Glomerular endothelial cell (primary cell): Measurements from ENCODE around the gene CDIPT. TPM values are rescaled to one million over a fixed set of nuclear protein-coding genes. Genes with fewer than 3 reads are reported as not detected.

Source experiments
- DNase-seq: peaks from one replicate; pipeline ENCODE4 v3.0.0-alpha.2; 2011; ENCODE audit warnings: low read depth, low spot score; ENCODE audit errors: extremely low read depth
- total RNA-seq: library from RNA; depleted of rRNA; stranded (reverse); fragments of >200 nt; gene quantifications from 2 replicates; pipeline ENCODE4 v1.2.3, GENCODE V29; 2015

The CDIPT gene
- total RNA-seq, 1 donor from 2014 or later, result 90.4 TPM

DNA sequence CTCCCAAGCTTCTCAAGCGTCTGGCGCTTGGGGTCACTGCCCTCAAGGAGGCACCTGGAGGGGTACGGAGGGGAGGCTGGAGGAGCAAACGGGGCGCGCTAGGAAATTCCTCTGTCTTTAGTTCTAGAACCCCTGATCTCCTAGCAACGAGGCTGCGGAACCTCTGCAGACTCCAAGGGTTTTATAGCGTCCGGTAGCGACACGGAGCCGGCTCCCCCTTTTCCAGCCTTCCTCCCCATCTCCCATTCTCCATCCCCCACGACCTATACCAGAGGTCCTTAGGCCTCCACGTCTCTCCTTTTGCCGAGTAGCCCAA, 601 bp upstream of the CDIPT start:
- no peak for DNase-seq

DNA sequence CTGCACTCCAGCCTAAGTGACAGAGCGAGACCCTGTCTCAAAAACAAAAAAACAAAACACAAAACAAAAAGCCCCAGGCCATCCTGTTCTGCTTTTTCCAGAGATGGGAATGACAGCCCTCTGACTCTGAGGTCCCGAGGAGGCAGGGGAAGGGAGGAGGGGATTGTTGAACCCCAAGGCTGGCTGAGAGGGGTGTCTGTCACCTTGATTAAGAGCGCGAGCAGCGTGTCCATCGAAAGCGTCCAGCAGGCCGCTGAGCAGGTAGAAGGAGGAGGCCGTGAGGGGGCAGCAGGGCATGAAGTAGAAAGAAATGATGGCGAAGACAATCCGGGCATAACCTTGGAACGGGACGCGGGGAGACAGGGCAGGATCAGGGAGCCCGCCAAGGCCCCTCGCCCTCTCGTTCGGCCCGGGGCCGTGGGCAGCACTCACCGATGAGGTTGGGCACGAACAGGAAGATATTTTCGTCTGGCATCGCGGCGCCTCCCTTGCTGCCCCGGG, 593 bp downstream of the CDIPT start:
- DNase-seq, result no peak

DNA sequence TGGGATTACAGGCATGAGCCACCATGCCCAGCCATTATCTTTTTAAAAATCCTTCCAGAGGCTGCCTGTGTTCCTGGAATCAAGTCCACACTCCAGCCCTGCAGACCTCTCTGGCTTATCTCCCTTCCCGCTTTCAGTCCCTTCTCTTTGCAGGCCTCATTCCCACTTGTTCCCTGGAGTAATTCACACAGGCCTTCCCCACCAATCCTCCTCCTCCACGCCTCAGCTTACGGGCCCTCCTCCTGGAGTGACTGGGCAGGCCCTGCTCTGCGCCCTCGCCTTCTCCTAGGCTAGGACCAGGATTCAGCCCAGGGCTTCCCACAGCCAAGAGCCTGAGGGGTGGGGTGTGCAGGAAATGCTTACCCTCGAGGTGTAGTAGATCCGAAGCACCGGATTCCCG, 2.8 kb downstream of the CDIPT start:
- DNase-seq, result no peak

DNA sequence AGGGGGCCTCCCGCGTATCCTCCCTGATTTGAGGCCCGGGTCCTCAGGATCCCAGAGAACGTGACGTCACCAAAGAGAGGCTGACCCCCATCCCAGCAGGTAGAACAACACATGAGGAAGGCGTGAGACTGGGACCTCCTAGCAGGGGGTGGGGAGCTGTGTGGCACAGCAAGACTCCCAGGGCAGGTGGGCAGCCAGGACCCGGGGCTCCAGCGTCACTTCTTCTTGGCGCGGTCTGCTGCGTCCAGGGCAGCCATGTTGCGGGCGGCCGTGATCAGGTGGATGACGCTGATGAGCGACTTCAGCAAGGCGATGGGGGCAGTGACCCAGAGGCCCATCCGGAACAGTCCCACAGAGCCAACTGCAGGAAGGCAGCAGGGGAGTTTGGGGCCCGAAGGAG, 4.1 kb downstream of the CDIPT start:
- DNase-seq, result no peak

DNA sequence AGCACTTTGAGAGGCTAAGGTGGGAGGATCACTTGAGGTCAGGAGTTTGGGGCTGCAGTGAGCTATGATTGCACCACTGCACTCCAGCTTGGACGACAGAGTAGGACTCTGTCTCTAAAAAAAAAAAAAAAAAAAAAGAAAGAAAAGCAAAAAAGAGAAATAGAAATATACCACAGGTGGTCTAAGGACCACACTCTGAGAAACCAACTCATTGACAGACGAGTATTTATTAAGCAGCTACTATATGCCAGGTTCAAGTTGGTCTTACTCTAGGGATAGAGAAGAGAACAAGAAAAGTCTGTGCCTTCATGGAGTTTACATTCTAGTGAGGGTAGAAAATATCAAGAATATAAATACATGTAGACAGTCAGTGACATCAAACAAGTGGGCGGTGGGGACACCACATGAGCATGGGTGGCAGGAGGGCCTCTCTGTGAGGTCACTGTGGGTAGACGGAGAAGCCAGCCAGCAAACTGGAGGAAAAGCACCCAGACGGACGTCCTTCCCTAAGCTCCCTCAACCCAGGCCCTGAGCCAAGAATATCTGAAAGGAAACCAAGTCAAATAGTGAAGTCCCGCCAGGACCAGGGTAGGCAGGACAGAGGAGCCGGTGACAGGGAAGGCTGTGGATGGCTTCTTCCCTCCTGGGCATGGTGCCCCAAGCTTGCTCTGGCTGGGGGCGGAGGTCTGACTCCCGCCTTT, 4.7 kb downstream of the CDIPT start:
- no peak for DNase-seq

DNA sequence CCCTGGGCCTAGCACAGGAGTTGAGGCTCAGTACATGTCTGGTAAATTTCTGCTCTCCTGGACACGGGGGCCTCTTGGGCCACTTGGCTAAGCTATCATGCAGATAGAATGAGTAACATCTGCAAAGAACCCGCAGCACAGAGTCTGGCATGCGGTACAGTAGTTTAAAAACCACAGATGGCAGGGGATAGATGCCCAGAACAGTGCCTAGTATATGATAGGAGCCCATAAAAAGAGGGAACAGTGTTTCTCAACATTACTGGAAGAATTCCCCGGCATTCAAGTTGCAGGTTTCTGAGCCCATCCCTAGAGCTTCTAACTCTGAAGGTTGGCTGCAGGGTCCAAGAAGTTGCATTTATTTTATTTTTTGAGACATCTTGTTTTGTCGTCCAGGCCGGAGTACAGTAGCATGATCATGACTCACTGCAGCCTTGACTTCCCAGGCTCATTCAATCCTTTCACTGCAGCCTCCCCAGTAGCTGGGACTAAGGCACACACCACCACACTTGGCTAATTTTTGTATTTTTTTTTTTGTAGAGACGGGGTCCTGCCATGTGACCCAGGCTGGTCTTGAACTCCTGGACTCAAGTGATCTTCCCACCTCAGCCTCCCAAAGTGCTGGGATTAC, 5.8 kb downstream of the CDIPT start:
- DNase-seq, result no peak

DNA sequence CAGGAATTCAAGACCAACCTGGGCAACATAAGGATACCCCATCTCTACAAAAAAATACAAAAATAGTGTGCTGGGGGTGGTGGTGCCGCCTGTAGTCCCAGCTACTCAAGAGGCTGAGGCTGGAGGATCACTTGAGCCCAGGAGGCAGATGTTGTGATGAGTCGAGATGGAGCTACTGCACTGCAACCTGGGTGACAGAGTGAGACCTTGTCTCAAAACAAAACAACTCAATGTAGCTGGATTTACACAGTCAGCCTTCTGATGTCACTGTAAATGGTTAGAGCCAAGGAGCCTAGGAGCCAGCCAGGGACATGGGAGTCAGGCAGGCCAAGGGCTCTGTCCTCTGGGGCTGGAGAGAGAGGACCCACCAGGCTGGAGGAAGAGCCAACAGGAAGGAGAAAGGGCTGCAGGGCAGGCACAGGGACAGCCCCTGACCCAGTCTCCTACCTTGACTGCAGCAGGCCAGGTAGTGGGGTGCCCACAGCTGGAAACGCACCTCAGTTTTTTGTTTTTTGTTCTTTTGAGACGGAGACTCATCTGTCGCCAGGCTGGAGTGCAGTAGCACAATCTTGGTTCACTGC, 8.4 kb downstream of the CDIPT start:
- no peak for DNase-seq

DNA sequence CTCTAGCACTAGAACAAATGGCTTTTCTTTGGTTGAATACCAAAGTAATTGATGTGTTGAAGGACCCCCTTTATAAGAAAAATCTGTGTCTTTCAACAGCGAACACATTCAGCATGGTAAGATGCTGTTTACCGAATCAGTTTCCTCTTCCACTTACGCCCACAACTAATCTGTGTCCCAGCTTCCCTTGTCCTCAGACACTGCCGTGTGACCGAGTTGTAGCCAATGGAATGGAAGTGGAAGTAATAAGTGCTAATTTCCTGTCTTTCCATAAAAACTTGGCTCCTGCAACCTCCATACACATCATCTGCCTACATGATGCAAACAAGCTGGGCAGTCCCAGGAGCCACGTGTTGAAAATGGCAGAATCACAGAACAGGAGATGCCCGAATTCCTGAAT, 10.4 kb downstream of the CDIPT start:
- peak; percentile 39 for DNase-seq

DNA sequence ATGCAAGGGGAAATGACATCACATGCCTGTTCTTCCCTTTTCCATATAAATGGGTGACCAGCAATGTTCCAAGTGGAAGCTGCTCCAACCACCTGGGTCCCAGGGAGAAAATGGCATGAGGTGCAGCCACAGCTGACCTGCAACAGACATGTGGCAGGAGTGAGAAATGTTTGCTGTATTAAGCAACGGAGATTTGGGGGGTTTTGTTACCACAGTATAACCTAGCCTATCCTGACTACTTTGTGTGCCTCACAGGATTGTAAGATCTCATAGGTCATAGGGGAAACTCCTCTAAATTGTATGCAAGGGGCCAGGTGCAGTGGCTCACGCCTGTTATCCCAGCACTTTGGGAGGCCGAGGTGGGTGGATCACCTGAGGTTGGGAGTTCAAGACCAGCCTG, 12.0 kb downstream of the CDIPT start:
- DNase-seq, result no peak

DNA sequence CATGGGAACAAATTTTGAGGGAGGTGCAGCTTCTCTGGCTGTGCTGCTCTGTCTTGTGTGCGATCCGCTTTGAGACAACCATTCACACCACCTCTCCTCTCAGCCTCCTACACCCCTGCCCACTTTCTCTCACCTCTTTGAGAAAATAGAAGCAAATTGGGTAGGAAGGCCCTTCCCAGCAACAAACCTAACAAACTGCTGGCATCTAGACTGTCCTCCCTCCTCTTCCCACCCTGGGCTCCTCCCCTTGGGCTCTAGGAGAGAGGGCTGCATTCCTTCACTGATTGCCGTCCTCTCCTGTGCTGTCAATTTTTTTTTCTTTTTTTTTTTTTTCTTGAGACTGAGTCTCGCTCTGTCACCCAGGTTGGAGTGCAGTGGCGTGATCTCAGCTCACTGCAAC, 13.5 kb downstream of the CDIPT start:
- no peak for DNase-seq

DNA sequence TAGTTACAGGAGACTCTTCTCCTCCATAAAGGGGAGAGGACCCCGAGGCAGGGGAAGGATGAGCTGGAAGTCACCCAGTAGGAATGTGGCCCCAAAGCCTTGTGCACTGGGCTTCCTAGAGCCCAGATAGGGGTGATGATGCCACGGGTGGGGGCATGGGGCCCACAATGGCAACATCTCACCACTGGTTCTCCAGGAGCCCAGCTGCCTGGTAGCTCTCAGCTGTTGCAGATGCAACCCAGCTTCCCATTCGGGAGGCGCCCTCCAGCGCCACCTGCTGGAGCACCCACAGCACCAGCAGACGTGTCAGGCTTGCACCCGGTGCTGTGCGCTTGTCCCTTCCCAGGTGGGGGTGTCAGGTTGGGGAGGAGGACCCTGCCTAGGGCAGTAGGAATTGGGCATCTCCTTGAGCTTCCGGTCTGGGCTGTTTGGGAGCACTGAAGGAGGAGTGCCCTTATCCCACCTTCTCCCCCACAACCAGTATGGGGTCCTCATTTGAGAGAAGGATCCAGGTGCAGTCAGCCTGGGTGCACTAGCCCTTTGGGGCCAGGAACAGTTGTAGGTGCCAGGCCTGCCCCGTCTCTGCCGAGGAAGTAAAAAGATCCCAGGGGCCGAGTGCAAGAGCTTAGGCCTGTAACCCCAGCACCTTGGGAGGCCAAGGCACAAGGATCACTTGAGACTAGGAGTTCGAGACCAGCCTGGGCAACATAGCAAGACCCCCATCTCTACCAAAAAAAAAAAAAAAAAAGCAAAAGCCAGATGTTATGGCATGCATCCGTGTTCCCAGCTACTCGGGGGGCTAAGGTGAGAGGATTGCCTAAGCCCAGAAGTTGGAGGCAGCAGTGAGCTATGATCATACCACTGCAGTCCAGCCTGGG, 14.4 kb downstream of the CDIPT start:
- DNase-seq, result no peak

DNA sequence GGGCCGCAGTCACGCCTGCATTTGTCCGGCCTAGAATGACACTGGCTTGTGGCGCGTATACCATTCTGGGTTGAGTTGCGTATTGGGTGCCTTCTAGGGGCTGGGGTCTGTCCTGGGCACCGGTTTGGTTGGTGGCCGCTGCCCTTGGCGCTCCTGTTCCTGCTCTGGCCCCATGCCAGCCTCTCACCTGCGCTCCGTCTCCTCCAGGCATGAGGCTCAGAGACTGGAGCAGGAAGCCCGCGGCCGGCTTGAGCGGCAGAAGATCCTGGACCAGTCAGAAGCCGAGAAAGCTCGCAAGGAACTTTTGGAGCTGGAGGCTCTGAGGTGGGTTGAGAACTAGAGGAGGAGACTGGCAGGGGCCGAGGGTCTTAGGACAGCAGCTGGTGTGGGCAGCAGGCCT, 17.4 kb downstream of the CDIPT start:
- no peak for DNase-seq

DNA sequence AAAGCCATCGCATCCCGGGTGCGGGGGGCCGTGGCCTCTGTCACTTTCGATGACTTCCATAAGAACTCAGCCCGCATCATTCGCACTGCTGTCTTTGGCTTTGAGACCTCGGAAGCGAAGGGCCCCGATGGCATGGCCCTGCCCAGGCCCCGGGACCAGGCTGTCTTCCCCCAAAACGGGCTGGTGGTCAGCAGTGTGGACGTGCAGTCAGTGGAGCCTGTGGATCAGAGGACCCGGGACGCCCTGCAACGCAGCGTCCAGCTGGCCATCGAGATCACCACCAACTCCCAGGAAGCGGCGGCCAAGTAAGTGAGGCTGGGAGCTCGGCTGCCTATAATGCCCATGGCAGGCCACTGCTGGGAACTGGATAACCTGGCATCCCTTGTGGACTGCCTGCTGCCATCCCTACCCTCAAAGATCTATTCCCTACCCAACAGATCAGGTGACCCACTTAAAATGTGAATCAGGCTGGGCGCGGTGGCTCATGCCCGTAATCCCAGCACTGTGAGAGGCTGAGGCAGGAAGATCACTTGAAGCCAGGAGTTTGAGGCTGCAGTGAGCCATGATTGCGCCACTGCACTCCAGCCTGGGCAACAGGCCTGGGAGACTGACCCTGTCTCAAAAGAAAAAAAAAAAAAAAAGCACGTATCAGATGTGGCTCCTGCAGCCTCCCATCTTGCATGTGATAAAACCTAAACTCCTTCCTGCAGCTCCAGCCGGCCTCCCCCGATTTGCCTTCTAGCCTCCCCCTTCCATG, 18.3 kb downstream of the CDIPT start:
- no peak for DNase-seq

DNA sequence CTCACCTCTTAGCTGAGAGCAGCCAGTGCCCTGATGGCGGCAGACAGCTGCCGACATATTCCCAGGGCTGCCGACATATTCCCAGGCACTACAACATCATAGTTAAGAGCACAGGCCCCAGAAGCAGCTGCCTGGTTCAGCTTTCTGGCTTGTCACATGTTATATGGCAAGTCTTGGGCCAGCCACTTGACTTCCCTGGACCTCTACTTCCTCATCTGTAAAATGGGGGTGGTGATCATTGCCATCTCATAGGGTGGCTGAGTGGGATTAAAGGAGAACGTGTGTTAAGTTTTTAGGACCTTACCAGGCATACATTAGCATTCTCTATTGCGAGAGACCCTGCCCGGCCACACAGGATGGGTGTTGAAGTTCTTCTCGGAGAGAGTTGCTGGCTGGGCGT, 19.1 kb downstream of the CDIPT start:
- DNase-seq, result no peak

DNA sequence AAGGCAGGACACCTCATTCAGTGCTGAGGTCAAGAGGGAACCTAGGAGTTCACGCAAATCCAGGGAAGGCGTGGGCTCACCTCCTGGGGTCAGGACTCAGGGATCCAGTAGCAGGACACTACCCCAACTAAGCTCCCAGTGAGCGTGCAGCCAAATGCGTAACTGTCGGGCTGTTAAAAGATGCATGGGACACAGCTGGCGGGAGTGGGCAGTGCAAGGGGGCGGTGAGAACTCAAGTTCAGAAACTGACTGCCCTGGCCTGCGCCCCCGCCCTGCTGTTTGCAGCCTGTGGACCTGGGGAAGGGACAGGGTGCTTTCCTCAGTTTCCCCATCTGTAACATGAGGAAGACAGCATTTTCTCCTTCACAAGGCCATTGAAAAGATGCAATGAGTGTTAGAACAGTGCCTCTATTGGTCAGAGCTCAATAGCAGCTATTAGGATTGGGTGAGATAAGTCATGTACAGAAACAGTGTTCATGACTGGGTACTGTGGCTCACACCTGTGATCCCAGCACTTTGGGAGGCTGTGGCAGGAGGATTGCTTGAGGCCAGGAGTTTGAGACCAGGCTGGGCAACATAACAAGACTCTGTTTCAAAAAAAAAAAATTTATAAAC, 20.2 kb downstream of the CDIPT start:
- no peak for DNase-seq

DNA sequence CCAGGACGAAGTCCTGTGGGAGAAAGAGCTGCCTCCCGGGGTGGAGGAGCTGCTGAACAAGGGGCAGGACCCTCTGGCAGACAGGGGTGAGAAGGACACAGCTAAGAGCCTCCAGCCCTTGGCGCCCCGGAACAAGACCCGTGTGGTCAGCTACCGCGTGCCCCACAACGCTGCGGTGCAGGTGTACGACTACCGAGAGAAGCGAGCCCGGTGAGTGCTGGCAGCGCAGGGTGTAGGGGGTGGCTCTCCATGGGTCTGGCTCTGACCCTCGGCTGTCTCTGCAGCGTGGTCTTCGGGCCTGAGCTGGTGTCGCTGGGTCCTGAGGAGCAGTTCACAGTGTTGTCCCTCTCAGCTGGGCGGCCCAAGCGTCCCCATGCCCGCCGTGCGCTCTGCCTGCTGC, 21.4 kb downstream of the CDIPT start:
- DNase-seq, result no peak

DNA sequence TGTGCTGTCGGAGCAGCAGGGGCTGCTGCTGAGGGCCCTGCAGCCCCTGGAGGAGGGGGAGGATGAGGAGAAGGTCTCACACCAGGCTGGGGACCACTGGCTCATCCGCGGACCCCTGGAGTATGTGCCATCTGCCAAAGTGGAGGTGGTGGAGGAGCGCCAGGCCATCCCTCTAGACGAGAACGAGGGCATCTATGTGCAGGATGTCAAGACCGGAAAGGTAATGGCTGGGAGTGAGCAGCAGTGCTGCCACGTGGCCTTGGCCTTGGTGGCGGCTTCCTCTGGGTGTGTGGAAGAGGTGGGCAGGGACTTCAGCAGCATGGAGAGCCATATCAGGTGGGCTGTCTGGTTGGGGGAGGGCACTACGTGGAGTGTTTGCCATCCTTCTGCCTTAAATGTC, 22.8 kb downstream of the CDIPT start:
- DNase-seq, result no peak

DNA sequence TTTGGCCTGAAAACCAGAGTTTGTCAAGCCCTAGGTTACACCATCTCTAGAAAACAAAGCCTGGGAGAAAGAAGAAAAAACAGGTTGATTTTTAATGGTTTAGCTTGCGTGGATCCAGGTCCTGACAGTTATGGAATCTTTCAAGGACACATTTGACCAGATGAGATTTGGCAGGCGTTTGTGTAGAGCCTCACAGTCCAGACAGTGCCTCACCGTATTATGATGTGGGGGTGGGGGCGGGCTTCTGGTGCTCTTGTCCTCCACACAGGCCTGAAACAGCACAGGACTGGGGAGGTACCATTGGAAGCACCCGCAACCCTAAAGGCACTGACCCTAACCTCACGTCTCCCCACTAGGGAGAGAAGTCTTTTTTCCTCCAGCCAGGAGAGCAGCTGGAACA, 23.2 kb downstream of the CDIPT start:
- DNase-seq, result no peak

DNA sequence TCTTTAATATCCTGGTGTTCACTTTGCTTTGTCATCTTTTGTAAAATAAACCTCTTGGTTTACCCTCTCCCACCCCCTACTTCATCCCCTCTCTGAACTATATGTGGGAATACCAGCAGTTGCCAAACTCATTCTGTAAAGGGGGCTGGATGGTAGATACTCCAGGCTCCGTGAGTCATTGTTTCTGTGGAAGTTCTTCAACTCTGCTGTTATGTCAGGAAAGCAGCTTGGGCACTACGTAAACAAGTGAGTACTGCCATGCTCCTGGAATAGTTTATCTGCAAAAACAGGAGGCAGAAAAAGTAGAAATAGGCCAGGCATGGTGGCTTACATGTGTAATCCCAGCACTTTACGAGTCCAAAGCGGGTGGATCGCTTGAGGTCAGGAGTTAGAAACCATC, 25.2 kb downstream of the CDIPT start:
- no peak for DNase-seq

DNA sequence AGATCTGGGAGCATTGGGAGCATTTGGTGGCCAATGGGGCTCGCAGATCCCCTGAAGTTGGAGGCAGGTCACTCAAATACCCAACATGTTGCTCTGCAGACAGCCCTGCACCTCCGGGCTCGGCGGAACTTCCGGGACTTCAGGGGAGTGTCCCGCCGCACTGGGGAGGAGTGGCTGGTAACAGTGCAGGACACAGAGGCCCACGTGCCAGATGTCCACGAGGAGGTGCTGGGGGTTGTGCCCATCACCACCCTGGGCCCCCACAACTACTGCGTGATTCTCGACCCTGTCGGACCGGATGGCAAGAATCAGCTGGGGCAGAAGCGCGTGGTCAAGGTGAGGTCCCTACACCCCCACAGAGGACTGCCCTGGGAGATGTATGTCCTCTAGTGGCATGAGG, 26.4 kb downstream of the CDIPT start:
- no peak for DNase-seq
